NCI-H1048 (cell line): ENCODE measurements around the gene AGMAT.
"Not testable (repeated sequence)": the region's sequence is repeated elsewhere in the genome, so short reads cannot be mapped to it uniquely, and the experiment has no call there.

ENCODE experiments used
- DNase-seq: peaks from one replicate; lab custom pipeline; 2025; lab: John Stamatoyannopoulos, UW

The AGMAT gene

DNA sequence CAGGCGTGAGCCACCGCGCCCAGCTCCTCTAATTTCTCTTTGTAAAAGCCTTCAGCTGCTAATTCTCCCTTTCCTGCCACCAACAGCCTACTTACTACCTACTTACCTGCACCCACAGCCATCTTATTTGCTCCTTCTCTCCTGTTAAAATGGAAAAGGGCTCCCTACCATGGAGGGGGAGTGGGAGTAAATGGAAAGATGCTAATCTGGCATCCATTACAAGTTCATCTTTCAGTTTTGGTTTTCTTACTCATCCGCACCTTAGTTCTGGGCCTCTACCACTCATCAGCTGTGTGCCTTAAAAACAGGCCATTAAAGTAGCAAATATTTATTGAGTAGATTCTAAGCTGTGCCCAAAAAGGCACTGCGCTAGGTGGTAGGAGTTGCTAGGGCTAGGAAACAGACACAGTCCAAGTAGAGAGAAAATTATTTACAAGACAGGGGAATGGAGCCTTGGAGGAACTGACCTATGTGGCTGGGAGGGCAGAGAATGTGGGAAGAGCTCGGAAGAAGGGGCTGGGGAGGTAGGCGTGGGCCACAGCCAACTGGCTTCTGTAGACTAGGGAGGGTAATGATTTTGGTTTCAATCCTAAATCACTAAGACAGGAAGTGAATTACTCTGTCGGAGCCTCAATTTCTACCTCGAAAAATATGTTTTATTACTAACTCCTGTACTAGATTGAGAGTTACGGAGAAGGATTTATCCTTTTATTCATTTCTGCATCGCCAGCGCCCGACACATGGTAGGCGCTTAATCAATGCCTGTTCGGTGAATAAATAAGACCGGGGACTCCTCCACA lies 31.7 kb upstream of the AGMAT start:
- no peak for DNase-seq

DNA sequence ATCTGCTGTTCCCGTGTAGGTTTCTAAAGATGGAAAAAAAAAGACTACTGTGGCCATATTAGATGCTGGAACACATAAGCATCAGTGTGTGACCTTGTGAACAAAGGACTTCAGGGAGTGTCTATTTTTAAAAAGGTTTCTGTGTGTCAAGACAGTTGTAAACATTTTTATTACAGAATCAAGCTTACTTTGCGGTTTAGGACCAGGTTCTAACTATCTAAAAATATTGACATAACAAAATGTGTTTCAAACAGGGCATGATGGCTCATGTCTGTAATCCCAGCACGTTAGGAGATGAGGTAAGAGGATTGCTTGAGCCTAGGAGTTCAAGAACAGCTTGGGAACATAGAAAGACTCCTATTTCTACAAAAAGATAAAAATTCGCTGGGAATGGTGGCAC lies 25.3 kb upstream of the AGMAT start:
- no peak for DNase-seq

DNA sequence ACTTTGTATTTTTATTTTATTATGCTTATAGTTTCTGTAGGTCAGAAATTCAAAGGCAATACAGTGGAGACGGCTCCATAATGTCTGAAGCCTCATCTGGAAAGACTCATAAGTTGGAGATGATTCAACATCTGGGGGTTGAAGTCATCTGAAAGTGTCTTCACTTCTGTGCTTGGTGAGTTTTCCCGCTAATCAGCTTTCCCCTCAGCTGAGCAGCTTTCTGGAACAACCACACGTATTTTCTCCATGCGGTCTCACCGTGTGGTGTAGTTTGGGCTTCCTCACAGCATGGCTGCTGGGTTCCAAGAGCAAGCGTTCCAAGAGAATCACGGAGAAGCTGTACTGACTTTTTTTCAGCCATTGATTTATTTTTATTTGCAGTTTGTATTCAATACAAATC lies 24.8 kb upstream of the AGMAT start:
- no peak for DNase-seq

DNA sequence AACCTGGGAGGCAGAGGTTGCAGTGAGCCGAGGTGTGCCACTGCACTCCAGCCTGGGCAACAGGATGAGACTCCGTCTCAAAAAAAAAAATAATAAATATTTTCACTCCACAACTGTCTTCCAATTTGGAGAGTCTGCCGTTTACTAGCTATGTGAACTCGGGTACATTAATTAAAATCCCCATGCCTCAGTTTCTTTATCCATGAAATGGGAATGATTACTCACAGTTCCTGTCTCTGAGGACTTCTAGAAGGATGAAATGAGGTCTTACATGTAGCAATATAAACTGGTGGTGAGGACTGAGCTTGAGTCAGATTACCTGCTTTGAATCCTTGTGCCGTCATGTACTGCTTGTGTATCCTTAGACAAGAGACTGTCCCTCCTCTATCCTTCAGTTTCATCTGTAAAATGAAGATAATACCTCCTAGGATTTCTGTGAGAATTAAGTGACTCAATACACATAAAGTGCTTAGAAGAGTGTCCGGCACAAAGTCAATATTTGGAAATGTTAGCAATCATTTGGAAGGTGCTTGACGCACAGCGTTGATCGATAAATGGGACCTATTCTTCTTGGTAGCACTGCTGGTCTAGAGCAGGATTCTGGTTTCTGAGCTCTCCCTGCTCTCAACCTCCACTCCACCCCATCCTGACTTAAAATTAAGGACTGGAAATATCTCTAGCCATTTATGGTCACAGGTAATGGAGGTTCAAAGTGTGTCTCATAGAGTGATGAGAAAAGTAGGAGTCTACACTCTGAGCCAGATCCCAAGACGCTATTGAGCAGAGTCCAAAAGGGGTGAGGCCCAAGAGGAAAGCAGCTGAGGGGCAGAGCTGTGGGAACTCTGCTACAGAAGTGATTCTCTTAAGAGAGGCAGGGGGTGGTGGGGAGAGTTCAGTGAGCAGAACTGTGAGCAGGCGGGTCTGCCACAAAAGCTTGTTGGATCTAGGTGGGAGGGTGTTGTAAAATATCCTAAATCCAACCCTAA lies 20.8 kb upstream of the AGMAT start:
- no peak for DNase-seq

DNA sequence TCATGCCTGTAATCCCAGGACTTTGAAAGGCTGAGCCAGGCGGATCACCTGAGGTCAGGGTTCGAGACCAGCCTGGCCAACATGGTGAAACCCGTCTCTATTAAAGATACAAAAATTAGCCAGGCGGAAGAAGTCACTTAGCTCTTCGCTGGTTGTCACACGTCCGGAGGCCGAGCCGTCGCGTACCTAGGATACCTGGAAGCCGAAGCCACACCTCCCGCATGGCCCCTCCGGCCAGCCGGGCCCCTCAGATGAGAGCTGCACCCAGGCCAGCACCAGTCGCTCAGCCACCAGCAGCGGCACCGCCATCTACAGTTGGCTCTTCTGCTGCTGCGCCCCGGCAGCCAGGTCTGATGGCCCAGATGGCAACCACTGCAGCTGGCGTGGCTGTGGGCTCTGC lies 19.5 kb upstream of the AGMAT start:
- not testable (repeated sequence) for DNase-seq

DNA sequence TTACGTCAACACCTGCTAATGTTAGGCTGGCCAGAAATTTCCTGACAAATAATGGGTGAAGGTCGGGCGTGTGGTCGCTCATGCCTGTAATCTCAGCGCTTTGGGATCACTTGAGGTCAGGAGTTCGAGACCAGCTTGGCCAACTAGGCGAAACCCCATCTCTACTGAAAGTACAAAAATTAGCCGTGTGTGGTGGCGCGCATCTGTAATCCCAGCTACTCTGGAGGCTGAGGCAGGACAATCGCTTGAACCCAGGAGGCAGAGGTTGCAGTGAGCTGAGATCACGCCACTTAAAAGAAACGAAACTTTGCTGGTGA lies 19.1 kb upstream of the AGMAT start:
- DNase-seq, result not testable (repeated sequence)

DNA sequence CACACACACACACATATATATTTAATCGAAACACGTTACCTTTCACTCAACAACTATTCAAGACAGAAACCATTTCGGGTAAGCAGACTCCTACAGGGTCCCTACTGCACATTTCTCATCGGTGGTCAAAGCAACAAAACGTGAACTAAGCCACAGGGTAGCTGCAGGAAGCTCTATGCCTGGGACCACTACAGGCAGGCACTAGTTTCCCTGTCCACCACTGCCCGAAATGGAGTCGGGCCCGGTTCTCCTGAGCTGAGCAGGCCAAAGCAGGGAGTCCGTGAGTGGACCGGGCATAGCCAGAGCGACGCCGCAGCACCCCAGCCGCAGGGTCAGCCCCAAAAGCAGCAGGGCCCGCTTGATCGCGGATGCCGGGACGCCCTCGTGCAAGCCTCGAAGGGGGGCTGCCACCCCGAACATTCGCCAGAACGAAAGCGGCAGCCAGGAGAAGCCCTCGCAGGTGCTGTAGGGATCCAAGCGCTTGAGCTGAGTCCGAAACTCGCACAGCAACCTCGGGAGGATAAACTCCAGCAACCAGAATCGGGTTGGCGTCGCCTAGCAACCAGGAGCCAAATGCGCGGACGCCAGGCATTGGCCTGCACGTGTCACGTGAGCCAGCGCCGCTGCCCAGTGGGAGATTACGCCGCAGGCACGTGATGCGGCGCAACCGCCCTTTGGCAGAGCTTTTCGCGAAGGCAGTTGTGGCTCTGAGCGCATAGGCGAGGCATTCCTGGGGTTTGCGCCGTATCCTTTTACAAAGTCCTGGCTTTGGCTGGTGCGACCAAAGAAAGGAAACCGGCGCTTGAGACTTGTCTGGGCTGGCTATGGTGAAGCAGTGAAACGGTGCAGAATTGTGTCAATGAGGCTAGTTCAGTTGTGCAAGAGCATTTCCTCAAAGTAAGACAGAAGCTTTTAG lies 18.5 kb upstream of the AGMAT start:
- peak; percentile 87 for DNase-seq

DNA sequence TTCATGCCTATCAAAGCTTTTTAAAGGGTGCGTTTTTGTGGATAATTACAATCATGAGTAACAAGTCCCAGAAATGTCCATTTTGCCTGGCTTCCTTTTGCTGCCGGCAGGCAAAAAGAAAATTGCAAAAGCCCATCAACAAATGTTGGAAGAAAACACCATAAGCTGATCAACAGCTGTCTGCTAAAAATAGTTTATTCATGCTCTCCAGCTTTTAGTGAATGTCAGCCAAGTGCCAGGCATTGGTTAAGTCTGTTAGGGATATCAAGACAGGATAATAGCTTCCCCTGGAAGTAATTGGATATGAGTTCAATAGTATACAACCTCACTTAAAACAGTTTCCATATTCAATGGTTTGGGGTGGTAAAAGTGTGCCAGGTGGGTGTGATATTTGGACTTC lies 13.6 kb upstream of the AGMAT start:
- no peak for DNase-seq

DNA sequence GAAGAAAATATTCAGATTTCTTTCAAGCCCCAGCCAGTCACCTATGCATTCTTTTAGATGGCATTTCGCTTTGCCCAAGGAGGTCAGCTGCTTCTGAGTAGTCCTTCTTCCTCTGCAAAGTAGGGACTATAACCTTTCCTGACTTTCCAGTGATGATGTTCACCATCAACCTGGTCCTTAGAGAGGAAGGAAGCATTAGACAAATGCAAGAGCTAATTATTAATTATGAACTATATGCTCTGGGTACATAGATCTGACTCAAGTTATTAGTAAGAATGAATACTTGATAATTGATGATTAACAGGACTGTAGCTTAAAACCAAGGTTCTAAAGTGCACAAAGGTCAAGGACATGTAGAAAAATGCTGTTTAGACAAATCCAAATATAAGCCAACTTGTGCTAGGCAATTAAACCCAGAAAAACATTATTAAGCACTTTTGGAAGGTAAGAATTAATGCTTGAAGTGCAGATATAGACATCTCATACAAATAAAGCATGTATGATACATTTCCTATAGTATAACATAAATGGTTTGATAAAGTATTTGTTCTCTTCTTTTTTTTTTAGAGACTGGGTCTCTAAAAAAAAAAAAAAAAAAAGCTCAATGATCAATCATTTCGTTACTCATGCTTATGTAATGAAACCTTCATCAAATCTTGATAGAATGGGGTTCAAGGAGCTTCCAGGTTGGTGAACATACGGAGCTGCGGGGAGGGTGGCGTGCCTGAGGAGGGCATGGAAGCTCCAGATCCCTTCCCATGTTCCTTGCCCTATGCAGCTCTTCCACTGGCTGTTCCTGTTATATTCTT lies 11.2 kb upstream of the AGMAT start:
- no peak for DNase-seq

DNA sequence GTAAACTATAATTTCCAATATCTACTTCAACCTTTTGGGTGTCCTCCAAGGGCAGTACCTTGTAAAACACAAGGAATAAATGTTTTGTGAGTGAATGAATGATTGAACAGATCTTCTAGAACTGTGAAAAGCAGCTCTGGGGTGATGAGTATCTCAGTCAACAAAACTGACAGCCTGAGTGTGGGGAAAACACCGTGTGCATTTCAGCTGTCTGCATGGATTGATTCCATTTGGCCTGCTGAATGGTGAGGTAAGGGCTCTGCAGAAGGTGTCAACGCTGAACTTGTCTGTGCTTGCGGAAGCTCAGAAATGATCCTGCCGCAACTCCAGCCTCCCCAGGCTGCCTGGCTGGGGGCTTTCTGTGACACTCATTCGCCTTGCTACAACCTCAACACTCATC lies 7.4 kb upstream of the AGMAT start:
- DNase-seq, result no peak

DNA sequence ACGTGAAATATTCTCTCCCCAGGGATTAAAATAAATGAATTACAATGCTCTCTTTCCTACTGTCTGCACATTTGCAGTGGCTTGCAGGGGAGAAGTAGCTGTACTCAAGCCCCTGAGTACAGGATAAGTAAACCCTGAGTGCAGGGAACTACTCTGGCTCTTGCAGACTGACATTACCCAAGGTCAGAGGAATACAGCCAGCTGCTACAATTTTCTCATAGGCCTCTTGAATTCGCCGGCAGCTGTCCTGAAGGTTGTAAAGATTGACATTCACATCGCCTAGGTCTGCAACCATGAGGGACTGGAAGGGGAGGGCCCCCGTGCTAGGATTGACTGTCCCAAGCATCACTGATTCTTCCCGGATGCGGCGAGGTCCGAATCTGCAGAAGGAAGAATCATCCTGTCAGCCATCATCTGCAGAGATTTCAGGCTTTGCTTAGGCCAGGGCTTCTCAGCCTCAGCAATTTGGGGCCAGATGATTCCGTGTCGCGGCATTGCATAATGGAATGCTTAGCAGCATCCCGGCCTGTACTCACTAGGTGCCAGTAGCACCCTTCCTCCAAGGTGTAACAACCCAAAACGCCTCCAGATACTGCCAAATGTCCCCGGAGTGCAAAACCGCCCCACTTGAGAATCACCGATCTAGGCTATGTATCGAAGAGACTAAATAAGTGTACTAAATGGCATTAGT lies 1.7 kb downstream of the AGMAT start:
- no peak for DNase-seq

DNA sequence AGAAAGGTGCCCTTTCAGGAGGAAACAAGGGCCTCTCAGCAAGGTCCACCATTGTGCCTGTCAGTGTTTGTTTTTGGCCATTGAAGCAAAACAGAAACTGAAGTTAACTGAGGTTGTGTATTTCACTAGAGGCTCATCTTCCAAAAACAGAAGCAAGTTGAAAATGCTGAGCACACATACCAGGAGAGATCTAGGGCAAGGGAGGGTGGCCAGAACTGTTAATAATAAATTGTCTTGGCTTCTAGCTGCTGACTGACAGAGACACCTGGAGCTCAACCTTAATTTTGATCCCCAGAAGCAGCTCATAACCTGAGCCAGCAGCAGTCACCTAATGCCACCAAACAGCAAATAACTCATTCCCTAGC lies 5.2 kb downstream of the AGMAT start:
- DNase-seq, result no peak

DNA sequence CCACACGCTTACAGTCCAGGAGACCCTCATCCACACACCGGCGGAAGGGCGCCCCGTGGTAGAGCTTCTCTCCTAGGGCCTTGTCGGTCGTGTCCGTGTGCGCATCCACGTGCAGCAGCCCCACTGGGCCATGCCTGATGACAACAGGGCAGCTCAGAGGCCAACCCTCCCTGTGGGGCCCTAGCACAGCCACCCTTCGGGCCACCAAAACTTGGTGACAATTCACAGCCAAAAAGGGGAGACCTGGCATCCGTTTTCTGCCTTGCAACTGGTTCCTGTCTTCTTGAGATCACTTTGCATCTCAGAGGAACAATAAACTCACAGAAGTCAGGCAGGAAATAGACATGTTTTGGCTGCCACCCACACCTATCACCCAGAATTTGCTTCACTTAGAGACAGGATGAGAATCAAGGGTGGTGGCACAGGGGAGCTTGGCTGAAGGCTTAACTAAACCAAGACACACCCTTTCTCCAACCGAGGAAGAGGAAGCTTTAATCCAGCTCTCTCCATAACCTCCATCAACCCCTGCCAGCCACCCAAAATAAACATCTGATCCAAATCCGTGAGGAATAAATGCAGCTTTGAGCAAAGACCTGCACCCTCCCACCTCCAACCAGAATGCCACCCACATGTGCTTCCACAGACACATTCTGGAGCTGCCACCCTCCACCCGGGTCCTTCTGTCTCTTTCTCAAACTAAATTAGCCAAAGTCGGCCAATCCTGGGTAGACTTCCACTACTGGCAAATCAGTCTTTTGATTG lies 5.7 kb downstream of the AGMAT start:
- no peak for DNase-seq

DNA sequence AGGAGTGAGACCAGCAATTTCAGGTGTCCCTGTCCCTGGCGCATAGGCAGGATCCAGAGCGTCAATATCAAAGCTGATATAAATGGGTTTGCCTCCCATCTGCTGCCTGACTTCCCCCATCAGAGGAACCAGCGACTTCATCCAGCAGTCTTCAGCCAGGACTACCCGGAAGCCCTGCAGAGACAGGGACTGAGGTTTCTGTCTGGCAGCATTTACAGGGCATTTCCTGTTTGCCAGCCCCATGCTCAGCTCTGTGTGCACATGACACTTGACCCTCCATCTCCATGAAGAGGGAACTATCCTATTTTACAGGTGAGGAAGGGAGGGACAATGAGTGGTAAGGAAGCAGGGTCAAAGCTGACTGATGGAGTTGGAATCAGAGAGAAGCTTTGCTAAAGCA lies 7.2 kb downstream of the AGMAT start:
- no peak for DNase-seq

DNA sequence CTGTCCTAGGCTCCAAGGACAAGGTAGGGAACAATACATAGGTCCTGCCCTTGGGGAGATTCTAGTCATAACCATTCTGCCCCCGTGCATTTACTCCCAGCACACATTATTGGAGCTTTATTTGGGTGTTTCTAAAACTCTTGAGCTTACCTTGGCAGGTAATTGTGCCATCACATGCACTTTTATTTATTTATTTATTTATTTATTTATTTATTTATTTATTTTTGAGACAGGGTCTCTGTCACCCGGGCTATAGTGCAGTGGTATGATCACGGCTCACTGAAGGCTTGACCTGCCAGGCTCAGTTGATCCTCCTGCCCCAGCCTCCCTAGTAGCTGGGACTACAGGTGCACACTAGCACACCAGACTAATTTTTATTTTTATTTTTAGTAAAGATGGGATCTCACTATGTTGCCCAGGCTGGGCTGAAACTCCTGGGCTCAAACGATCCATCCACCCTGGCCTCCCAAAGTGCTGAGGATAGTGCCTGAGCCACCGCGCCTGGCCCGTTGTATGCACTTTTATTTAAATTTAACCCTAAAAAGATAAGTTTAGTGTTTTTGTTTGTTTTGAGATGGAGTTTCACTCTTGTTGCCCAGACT lies 9.2 kb downstream of the AGMAT start:
- DNase-seq, result no peak

DNA sequence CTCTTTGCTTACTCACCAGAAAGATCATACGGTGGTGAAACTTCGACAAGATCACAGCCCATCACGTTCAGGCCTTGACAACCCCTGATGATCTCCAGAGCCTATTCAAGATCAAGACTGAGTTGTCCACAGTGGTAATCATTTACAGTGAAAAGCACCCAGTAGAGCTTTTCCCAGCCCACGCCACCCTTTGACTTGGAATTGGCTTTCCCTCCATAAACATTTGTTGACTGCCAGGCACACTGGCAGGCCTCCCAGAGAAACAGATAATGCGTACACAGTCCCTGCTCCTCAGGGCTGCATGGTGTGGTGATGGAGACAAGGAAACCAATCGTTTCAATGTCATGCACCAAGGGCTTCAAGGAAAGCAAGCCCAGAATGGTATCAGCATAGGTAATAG lies 10.1 kb downstream of the AGMAT start:
- DNase-seq, result no peak

DNA sequence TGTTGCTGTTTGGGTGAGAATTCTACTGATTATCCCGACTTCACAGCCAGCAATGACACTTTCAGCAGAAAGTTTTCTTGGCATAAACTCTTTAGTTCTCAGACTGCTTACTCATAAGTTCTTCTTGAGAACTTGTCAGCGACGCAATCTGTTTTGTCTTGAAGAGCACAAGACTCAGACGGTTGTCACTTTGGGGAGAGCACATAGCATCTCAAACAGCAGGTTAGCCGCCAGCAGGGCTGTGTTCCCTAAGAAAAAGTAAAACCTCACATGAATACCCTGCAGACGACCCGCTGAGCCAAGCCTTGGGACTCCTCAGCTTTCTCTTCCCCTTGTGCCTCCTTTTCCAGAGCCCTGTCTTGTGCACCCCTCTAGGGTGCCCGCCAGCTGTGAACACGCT lies 11.4 kb downstream of the AGMAT start:
- DNase-seq, result no peak

DNA sequence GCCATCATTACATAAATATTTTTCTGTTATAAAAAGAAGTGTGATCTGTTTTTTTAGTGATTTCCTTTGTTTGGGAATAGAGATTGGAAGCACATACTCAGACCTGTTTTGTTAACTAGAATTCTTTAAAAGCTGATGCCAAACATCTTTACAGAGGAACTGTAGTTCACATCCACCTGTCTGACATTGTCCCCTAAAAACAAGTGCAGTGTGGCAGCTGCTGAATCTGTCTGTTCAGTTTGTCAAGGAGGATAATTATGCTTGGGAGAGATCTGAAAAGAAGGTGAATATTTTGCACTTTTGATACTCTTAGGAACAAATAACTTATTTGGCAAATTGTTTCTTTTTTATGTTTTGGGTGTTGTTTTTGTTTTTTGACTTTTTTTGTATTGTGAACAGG lies 13.6 kb downstream of the AGMAT start:
- DNase-seq, result no peak

DNA sequence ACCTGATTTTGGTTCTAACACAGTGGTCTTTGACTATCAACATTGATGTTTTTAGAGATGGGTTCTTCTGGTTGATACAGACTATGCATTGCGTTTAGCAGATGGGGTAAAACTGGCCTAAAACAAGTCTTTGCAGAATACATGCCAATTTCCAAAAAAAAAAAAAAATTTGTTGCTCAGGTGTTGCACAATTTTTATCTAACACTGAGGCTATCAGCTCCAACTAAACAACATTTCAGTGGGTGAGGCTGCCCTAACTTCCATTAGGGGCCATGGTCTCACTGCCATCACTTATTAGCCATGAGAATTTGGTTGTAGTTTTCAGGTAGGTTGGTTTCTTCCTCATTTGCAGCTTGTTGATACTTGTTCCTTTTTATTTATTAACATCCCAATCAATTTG lies 14.0 kb downstream of the AGMAT start:
- DNase-seq, result no peak
